DMS153 treated with DMSO at 0.1 percent for 48 hours (cell line): Measurements from ENCODE around the gene SNX1.
"Not testable (repeated sequence)": the region's sequence is repeated elsewhere in the genome, so short reads cannot be mapped to it uniquely, and the experiment has no call there.

Source experiments
- DNase-seq: peaks from one replicate; lab custom pipeline; 2025; ENCODE audit not compliant: unreplicated experiment; lab: John Stamatoyannopoulos, UW

Gene SNX1

DNA sequence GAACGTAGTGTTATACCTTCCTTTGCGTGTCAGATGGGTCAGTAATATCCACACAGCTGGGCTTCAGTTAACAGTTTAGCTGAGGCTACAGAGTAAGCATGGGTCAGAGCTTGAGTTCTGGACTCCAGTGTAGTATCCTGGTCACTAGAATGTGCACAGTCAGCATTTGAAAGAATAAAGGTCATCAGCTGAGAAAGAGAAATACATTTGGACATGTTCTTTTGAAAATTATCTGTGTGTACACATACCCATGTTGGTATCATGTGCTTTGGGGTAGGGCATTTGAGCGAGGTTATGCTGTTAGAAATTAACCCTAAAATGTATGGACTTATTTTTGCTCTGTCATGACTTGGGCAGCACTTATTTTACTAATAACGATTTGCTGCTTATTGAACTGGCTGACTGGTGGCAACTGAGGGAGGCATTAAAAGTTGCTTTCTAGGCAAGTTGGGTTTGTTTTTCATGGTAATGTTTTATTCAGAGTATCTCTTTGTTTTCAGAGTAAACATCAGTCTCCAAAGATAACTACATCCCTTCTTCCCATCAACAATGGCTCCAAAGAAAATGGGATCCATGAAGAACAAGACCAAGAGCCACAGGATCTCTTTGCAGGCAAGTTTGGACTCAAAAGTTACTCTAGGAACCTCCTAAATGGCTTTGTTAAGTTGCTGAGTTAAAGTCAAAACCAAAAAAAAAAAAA is 16.4 kb downstream of the SNX1 start:
- no peak for DNase-seq

DNA sequence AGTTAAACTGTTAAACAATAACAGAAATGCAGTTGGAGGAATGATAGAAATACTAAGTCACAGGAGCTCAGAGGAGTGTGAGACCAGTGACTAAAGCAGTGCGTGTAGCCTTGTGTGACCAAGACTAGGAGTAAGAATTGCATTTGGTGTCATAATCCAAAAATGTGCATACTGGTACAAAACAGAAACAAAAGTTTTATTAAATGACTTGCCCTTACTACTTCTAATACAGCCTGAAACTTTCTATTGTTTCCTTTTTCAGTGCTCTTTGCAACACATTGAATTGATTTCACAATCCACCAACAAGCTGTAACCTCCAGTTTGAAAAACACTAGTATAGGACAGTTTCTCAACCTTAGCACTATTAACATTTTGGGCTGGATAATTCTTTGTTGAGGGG is 17.1 kb downstream of the SNX1 start:
- no peak for DNase-seq

DNA sequence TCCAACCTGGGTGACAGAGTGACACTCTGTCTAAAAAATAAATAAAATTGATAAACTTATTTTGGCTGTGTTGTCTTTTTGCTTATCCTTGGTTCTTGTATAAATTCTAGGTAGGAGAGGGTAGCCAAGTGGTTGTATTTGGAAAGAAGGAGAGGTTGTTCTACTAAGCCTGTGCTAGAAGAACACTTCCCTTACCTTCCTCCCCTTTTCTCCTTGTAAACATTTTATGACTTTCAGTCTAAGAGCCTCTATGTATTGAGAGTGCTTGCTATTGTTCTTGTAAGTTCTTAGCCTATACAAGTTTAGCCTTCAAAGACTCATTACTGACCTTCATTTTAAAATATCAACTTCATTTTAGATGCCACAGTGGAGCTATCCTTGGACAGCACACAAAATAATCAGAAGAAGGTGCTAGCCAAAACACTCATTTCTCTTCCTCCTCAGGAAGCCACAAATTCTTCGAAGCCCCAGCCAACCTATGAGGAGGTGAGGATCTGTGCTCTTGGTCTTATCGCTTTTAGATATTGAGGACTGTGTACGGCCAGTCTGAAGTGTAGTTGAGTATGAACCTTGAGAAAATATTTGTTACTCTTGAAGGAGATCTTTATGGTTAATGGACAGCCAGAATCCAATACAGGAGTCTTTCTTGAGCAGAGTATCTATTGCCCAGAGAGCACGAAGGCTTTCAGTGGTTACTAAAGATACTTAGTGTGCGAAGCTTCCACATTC is 22.1 kb downstream of the SNX1 start:
- DNase-seq = no peak

DNA sequence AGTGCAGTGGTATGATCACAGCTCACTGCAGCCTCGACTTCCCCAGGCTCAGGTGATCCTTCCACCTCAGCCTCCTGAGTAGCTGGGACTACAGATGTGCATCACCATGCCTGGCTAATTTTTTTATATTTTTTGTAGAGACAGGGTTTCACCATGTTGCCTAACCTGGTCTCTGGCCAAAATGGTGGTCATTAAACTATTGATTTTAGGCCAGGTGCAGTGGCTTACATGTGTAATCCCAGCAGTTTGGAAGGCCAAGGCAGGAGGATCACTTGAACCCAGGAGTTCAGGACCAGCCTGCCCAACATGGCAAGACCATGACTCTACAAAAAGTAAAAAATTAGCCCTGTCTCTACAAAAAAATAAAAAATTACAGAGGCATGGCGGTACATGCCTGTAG is 24.5 kb downstream of the SNX1 start:
- DNase-seq = not testable (repeated sequence)

DNA sequence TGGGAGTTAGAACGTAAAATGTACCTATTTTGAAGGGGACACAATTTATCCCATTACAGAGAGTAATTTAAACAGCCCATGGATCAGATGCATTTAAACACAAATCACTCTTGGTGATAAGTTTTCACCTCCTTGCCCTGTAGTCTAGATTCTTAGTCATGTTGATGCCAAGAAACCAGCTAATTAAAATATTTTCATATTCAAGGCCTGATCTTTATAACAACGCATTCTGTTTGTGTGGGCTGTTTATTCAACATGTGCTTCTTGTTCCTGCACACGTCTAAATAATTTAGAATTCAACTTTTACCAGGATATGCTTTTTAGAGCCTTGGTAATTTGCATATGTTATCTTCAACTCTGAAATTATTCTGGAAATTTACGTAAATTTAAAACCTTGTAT is 25.8 kb downstream of the SNX1 start:
- no peak for DNase-seq

DNA sequence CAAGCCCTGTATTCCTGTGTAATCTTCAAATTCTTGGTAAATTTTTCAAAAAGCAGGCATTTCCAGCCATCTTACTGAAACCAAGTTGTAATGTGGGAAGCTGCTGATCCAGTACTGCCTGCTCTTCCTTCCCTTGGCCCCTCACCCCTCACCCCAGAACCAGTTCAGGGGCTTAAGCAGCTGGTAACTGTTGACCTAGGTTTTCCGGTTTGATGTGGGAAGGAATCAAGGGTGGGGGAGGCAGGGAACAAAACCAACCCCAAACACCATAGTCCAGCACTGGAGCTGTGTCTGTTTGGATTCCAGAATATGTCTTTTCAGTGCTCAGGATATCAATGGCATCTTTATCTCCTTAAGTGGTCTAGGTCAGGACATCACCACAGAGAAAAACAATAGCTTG is 26.7 kb downstream of the SNX1 start:
- DNase-seq = no peak

DNA sequence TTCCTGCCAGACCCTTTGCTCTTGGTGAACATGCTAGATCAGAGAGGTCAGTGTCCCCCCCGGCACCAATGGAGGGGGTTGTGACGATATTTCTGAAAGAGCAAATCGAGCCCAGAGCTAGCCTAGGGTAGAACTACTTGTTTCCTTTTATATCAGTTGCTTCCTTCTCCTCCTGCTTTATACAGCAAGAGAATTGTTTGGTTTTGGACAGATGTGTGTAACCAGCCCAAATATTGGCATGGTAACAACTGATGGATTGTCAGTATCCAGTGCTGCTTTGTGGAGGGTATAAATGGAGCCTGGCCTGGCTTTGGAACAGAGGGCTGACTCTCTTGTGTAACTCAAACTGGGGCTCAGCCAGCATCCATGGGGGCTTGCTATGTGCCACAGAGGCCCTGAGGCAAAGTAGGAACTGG is 27.2 kb downstream of the SNX1 start:
- no peak for DNase-seq

DNA sequence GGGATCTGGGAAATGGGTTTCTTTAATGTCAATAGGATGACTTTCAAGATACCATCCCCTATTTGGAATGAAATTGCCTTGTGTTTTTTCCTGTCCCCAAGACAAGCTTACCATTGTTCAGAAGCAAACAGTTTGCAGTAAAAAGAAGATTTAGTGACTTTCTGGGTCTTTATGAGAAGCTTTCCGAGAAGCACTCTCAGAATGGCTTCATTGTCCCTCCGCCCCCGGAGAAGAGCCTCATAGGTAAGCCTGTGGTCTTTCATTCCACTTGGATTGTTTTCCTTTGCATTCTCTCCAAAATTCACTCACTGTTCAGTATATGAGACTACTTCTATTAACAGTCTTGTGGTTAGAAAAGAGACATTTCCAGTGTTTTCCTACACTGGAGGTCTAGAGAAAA is 30.2 kb downstream of the SNX1 start:
- no peak for DNase-seq

DNA sequence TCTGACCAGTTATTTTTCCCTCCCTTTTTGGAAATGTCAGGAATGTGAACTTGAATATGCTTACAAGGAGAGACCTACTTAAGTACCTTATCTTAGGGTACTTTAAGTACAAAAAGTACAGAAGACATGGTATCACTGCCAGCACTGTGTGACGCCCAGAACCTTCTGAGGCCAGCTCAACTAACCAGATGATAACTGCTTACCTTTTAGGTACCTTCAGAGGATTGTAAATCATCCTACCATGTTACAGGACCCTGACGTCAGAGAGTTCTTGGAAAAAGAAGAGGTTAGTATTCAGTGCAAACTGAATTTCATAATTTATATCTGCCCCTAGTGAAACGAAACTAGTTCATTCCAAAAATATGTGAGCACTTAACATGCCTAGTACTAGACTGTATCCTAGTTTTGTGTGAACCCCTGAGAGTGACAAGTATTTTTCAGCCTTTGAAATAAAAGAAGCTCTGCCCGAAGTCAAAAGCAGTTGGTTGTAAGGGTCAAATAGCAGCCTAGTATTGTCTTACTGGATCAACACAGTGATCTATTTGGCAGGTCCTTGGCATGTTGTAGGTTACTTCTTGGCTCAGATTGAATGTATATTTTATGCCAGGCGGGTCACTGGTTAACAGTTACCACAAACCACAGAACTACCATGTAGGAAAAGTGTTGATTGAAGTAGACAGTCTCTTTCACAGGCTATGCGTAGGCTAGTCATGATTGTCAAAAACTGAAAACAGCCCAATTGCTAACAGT is 31.9 kb downstream of the SNX1 start:
- DNase-seq = no peak

DNA sequence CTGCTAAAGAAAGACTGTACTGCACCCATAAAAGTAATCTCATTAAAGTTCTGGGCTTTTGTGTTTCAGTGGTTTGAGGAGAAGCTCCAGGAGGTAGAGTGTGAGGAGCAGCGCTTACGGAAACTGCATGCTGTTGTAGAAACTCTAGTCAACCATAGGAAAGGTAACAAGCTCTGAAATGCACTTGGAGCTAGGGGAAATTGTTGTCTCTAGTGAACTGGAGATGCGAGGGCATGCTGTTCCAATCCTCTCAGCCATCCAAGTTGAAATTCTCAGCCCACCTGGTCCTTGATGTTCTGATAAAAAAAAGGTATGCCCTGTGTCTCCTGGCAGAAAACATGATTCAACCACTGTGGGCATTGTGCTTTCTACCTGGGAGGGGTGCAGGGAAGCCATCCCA is 34.4 kb downstream of the SNX1 start:
- DNase-seq = no peak

DNA sequence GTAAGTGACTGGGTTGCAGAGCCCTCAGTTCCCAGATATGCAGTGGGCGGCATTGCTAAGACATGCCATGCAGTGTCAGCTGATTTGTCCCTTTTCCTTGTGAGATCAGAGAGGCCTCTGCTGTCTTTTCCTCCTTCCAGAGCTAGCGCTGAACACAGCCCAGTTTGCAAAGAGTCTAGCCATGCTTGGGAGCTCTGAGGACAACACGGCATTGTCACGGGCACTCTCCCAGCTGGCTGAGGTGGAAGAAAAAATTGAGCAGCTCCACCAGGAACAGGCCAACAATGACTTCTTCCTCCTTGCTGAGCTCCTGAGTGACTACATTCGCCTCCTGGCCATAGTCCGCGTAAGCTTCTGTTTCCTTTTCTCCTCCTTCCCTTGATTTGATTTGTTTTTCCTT is 35.8 kb downstream of the SNX1 start:
- DNase-seq = no peak

DNA sequence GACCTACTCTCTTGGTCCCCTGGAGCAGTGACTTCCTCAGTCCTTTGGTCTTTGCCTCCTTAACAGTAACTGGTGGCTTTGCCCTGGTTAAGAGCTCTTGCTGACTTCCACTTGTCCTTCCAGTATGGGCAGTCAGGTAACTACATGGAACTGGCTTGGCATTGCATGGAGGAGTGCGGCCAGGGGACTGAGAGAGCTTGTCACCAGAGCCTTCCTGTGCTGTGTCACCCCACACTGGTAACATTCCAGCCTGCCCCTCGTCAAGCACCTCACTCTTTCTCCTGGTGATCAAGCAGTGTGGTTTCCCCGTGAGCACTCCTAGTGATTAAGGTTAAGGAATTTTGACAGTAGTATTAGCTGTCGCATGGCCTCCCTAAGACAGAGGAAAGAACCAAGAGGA is 36.4 kb downstream of the SNX1 start:
- no peak for DNase-seq

DNA sequence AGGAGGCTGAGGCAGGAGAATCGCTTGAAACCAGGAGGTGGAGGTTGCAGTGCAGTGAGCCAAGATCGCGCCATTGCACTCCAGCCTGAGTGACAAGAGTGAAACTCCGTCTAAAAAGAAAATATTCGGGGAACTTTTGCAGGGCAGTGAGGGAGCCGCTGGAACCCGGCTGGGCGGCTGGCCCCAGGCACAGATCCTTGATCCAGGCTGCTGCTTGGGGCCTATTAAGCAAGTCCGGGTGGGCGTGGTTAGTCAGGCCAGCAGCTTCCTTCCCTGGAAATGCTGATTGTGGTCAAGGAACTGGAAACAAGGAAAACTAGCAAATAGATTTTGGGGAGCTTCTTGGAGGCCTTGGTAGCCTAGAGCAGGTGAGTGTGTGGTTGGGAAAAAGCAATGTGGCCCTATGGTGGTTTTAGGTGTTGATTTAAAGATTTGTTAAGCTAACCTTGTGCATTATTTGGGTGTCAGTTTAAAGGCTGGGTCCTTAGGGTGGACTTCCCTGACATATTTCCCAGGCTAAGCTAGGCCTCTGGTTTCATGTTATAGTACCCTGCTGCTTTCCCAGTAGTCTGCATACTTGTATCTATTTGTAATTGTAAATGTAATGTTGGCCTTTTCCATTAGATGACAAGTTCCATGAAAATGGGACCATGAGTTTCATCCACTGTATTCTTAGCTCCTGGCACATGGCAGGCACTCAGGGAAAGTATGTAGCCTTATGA is 38.0 kb downstream of the SNX1 start:
- no peak for DNase-seq

DNA sequence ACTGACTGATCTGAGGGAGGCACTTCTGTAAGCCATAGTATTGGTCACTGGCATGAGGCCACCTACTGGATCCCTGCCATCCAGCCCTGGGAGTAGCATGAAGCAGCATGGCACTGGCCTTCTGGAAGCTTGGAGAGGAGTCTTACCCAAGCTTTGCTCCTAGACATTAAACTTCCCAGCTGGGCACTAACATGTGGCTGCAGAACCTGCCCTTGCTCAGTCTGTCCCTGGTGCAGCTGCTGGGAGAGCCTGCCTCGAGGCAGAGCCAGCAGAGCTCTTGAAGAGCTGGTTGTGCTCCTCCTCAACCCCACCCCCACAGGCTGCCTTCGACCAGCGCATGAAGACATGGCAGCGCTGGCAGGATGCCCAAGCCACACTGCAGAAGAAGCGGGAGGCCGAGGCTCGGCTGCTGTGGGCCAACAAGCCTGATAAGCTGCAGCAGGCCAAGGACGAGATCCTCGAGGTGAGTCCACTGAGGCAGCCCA is 38.6 kb downstream of the SNX1 start:
- no peak for DNase-seq

DNA sequence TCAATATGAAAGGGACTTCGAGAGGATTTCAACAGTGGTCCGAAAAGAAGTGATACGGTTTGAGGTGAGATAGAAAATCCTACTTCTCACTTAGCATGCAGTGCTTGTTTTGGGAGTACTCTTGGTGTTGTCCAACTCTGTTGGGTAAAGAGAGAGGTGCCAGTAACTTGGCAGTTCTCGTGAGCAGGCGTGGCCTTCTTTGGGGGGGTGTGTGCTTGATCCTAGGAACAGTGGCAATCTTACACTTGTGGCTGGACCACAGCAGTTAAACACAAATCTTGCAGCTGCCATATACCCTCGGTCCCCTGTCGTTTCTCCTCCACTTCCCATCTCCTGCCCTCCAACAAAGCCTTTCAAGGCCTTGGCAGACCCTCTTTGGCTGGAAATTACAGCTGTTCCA is 40.6 kb downstream of the SNX1 start:
- DNase-seq = no peak

DNA sequence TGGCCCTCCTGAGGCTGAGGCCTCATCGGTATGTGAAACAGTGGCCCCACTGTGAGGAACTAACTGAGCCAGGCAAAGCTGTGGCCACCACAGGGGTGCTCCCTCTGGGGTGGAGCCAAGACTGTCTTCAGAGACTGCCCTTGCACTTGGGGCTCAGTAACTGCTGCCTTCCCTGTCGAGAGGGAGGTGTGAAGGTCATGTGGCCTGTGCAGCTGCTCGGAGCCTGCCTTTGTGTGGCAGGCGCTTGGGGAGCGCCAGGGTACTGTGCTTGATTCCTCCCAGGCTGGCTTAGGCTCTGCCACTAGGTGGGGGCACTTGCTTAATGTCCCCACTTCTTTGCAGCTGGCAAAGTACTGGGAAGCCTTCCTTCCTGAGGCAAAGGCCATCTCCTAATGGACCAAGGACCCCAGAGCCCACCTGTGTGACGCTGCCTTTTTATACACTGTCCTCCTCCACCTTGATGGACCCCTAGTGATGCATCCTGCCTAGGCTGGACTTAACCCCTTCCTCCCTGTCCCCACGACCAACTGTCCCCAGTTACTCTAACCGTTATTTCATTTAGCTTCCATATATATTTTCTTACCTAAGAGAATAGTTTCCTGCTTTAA is 41.5 kb downstream of the SNX1 start:
- DNase-seq = no peak

DNA sequence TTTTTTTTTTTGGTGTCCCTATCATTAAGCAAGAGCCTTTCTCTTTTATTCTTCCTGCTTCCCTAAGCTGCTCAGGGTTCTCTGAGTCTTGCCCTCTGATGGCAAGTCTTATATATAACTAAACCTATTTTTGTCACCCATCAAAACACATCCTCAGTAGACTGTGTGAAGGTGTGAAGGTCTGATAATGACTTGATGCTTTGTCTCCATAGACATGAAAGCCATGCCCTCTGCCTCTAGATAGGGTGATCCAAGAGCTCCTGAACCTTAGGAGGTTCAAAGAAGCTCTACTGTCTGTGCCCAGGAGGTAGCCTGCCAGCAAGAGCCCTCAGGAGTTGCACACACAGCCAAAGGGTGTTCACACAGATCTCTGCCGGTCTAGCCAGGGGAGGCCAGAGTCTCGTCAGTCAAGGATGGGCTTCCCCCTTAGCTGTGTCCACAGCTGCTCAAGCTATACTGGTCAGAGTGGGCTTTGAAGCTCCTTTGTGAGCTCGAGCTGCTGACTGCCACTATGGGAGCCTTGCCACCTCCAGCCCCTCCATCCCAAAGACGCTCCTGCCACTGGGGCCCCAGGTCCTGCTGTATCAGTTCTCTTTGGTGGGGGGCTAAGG is 42.7 kb downstream of the SNX1 start:
- DNase-seq = no peak

DNA sequence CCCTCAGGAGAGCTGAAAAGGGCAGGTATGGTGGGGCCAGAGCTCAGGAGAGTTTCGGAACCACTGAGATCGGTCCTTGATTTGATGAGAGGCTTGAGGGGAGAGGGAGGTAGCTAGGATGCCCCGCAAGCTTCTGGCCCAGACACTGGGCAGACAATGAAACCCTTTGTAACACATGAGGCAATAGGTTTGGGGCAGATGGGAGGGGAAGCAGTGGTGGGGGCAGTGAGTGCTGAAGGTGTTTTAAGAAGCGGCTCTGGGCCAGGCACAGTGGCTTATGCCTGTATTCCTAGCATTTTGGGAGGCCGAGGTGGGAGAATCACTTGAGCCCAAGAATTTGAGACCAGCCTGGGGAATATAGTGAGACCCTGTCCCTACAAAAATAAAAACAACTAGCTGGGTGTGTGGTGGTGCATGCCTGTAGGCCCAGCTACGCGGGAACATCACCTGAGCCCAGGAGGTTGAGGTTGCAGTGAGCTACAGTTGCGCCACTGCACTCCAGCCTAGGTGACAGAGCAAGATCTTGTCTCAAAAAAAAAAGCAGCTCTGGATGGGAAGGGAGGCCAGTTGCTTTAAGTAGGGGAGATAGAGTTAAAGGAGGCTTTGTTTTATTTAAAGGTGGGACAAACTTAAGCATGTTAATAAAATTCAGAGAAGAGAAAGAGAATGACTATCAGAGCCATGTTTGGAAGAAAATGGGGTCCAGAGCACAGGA is 46.2 kb downstream of the SNX1 start:
- no peak for DNase-seq

DNA sequence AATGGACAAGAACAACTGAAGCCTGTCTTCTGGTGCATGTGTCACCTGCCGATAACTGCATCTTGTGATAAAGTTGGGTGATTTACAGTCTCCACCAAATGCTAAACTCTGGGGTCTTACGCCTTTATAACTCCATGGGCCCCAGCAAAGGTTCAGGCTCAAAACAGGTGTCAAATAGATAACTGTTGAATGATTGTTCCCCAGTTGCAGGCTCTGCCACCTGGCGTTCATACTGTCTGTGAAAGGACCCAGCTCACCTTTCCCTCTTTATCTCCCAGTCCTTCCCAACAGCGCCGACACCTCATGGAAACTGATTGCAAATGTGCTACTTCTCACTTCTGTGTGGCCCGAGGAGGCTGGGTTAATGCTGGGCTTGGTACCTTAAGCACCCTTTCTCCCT is 47.5 kb downstream of the SNX1 start:
- DNase-seq = no peak

DNA sequence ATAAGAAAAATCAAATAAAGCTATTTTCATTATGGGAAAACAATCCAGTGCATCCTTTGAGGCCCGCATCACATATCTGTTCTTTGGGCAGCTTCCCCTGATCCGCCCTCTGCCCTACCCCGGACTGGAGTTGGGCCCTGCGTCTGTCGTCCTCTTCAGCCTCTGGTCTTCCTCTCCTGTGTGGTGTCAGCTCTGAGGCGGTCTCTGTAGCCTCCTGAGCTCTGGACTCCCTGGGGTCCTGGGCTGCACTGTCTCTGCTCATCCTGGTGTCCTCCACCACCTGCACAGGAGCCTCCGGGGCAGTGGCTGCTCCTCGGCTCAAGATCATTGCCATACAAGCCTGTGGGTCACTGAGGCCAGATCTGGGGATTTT is 48.4 kb downstream of the SNX1 start:
- no peak for DNase-seq
